Stimulated activated CD4-positive, alpha-beta T cell treated with anti-CD3 and anti-CD28 coated beads, TNF-alpha, amount 100 ng/mL, for 48 hours (primary cell): ENCODE results near the gene TFB2M.

Source experiments
- DNase-seq, 3 donors: peaks; one replicate each; pipeline ENCODE4 v3.0.0-alpha.2; 2020; ENCODE audit warnings: low read depth in 3 of 3

Gene TFB2M

DNA sequence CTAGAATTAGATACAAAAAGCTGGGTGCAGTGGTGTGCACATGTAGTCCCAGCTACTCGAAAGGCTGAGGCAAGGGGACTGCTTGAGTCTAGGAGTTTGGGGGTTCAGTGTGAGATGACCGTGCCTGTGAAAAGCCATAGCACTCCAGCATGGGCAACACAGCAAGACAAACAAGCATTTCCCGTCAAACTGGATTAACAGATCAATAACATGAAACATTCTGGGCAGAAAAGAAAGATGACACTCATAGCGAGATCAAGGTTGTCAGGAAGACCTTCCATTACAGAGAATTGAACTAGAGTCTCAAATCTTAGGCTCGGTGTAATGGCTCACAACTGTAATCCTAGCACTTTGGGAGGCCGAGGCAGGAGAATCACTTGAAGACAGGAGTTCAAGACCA is 14.0 kb downstream of the TFB2M start:
- DNase-seq: no peak

DNA sequence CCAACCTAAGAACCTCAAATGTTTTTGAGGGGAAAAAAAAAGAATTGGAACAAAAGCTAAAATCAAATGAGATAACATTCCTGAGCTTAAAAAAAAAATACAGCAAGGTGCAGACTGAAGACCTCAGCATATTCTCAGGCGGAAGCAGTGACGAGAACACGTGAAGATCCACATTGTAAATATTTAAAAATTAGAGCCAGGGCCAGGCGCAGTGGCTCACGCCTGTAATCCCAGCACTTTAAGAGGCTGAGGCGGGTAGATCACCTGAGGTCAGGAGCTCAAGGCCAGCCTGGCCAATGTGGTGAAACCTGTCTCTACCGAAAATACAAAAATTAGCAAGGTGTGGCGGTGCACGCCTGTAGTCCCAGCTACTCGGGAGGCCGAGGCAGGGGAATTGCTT is 15.7 kb downstream of the TFB2M start:
- DNase-seq: no peak

DNA sequence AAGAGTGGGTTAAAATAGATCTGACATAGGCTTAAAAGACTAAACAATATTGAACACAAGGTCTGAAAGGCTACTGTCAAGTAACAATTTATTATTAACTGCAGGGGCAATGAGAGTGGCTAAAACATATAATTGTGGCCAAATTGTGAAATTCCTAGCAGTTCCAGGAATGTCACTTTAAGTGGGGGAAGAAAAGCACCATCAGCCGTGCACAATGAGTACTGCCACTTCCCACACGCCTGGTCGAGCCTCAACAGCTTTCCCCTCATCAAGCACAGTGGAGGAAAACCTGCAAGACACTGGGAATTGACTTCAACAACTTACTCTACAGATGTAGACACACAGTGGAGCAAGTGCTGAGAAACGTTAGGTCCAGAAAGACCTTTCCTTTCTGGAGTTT is 16.4 kb downstream of the TFB2M start:
- no peak for DNase-seq

DNA sequence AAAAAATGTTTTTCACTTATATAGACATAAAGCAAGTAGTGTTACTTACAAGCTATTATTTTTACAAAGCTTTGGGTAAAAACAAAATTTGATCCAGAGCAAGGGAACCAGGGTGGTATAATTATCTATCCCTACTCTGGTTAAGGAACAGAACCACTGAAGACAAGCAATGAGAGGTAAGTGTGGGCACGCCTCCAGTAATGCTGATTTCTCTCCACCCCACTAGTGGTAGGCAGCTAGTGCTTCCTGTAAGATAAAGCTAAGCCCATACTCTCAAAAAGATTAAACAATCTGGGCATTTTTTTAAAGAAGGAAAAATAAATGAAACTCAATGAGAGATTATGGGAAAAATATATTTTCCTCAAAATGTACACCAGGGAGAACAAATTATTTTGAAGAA is 22.1 kb downstream of the TFB2M start:
- no peak for DNase-seq

DNA sequence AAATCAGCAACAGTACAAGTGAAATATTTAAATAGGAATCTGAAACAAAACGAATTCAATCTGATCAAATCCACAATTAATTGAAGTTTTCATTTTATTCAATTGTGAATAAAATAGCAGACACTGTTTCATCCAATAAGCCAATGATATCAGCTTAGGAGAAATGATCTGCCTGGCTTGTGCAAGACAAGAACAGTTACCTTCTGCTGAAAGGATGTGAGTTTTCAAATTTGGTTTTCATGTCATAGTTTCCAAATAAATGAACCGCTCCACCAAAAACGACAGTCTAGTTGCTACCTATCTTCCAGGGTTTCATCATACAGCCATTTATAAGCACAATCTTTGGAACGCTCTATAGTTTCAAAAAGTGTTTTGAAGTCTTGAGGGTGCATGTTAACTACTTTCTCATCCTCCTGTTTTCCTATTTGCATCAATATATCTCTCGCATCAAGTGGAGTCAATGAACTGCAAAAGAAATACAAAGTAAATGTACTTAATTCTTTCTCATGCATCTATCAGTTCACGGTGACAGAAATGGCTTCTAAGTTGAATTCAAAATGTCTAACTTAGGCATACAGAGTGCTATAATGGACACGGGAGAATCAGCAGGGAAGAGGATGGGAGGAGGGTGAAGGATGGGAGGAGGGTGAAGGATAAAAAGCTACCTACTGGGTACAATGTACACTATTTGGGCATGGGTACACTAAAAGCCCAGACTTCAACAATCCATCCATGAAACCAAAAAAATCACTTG is 25.1 kb downstream of the TFB2M start:
- DNase-seq: no peak

DNA sequence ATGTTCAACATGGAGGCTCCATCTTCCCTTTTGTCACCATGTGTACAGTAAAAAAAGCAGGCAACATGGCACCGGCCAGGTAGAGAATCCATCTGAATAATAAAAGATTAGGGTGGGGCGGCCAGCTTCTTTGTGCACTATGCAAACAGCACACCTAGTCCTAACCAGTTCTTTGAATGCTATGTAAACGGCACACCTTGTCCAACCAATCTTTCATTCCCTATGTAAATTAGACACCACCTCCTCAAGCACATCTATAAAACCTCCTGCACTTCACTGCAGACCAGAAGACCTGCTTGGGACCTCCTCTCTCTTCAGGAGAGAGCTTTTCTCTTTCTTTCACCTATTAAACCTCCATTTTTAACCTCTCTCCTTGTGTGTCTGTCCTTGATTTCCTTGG is 28.2 kb downstream of the TFB2M start:
- no peak for DNase-seq

DNA sequence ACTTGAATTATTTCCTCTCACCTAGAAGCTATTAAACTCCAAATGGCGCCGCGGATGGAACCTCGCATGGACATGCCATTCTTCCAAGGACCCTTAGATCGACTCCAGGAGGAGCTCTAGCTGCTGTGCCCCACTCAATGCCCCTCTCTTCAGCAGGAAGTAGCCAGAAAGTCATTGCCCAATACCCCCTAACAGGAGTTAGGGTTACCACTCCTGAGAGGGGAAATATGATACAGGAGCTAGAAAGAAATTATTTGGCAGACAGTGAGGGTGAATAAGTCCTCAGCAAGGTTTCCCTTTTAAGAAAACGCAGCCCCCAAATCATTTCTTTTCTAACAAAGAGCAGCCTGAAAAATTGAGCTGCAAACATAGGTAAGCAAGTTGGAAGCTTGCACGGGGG is 28.6 kb downstream of the TFB2M start:
- no peak for DNase-seq

DNA sequence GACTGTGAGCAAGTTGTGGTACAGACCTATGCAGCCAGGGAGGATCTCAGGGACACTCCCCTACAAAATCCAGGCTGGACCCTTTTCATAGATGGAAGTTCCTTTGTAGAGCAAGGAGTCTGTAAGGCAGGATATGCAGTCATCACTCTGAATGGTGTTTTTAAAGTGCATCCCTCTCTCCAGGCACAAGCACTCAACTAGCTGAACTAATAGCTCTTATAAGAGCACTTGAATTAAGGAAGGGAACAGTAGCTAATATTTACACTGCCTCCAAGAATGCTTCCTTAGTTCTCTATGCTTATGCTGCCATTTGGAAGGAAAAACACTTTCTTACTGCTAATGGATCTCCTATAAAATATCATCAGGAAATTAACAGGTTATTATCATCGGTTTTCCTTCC is 31.9 kb downstream of the TFB2M start:
- no peak for DNase-seq

DNA sequence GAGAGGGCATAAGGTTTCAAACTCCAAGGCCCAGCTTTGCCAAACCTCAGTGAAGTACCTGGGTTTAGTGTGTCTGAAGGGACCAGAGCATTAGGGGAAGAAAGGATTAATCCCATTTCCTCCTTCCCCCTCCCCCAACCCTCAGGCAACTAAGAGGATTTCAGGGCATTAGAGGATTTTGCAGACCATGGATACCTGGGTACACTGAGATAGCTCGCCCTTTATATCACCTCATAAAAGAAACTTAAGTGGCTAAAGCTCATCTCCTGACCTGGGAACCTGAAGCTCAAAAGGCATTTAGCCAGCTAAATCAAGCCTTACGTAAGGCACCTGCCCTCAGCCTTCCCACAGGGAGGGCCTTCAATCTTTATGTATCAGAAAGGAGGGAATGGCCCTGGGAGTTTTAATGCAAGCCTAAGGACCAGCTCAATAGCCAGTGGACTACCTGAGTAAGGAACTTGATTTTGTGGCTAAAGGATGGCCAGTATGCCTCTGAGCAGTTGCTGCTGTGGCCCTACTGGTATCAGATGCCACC is 32.6 kb downstream of the TFB2M start:
- no peak for DNase-seq

DNA sequence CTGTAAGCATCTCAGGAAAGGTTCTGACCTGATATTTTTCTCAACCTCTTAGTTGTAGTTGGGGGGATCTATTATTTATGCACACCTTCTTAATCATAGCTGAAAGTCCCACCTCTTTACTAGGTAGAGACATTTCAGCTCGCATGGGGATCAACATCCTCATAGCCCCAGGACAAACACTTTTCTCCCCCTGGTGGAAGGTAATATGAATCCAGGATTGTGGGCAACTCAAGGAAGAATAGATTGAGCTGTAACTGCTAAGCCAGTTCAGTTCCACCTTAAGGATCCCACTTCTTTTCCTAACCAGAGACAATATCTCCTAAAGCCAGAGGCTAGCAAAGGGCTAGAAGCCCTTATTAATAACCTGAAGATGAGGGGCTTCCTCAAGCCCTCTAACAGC is 33.5 kb downstream of the TFB2M start:
- no peak for DNase-seq

DNA sequence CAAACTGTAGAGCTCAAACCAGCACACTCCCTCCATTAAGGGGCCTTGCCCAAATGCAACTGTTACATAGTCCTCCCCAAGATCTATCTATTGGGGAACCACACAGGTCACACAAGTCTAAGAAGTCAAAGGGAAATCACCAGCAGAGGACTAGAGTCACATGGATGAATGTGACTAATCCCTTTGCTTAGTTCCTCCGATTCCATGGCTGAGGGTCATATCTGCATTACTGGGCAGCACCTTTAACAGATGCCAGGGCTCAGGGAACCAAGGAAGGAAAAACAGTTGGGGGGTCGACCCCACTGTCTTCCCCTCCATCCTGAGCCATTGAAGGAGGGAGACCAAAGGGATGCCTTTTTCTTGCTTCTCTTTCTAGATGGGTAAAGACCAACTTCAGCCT is 35.6 kb downstream of the TFB2M start:
- no peak for DNase-seq

DNA sequence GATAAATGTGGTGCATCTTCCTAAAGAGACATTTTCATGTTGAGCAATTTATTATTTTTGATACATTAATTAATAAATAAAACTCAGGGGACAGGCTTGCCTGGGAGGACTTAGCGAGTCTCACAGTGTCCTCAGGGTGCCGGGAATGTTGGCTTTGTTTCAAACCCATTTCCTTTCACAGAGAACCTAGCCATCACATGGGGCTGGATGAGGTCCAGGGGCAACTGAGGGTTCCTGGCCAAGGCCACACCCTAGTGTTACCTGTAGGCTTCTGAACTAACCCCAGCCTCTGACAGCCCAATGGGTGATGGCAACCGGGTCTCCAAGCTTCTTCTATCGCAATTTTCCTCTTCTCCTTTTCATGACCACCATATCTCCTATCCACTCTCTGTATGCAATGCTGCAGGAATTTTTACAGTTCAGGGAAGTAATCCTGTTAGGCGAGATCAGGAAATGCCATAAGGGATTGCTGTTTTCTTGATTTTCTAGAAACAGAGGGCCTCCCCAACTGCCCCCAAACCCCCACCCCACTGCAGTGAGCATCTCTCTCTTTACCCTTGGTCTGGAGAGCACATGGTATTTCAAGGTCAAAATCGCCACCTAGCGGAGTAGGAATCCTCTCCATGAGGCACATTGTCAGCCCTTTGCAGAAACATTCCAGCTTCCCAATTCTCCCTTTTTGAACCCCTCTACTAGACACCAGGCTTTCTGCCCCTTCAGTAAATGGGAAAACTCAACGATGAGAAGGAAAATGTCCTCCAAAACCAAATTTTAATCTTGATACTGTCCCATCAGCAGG is 36.9 kb downstream of the TFB2M start:
- no peak for DNase-seq

DNA sequence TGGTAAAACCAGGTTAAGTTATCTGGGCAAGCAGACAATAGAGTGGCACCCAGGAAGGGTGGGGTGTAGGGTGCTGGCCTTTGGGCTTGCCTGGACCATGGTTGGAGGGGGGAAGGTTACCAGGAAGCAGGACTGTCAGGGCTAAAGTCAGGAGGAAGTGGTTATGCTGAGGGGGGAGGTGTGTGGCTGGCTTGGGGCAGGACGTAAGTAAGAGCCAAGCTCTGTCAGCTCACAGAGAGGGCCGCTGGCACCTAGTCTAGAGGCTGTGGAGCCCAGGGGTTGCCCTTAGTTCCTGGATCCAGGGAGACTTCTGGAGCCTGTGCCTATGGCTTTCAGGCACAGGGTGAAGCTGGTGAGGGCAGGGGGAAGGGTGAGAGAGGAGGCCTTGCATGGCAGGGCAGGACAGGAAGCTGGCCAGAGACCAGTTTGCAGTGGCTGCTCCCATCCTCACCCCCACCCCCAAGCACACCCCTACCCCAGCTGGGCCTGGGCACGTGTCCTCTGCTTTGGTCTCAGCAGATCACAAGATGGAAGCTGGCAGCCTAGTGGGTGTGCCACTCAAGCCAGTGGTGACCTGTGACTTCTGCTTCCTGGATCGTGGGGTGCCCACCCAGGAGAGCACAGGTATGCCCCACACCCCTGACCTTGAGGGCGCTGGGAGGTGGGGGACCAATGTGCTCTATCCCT is 38.5 kb downstream of the TFB2M start:
- no peak for DNase-seq

DNA sequence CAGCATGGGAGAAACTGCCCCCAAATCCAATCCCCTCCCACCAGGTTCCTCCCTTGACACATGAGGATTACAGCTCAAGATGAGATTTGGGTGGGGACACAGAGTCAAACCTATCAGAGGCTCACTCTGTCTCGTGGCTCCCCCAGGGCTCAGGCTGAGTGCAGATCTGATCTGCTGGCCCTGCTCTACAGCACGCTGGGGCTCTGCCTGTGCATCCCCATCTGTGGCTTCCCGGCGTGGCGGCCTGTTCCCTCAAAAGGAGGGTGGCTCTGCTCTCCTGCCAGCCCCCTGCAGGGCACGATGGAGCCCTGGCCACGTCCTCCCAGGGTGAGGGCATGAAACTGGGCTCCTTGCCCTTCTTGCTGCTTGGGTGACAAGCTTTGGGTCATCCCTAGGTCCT is 39.1 kb downstream of the TFB2M start:
- DNase-seq: no peak

DNA sequence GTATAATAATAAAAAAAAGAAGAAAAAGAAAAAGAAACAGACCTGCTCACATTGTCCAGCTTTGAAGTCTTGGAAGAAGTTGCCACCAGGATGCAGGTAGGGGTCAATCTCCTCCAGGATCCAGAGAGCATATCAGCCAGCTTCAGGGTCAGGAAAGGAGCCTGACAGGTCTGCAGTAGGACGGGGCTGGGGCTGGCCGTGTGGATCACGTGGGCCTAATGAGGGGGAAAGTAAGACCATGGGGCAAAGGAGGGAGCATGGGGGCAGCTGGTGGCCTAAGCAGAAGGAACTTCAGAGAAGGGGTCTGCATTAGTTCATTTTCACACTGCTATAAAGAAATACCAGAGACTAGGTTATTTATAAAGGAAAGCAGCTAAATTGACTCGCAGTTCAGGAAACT is 39.7 kb downstream of the TFB2M start:
- DNase-seq: no peak

DNA sequence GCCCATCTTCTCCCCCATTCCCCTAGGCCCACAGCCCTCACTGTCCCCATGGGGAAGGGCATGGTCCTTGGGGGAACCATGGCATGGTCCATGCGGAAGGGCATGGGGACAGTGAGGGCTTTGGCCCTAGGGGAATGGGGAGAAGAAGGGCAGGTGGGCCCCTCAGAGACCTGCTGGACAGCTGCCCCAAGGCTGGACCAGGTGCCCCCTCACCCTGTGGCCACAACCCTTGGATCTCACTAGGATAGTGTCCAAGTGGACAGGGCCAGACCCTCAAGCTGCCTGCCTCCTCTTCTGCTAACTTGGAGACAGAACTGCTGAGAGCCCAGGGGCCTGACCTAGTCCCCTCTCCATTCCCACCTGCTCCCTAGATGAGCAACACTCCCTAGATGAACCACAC is 46.5 kb downstream of the TFB2M start:
- no peak for DNase-seq

DNA sequence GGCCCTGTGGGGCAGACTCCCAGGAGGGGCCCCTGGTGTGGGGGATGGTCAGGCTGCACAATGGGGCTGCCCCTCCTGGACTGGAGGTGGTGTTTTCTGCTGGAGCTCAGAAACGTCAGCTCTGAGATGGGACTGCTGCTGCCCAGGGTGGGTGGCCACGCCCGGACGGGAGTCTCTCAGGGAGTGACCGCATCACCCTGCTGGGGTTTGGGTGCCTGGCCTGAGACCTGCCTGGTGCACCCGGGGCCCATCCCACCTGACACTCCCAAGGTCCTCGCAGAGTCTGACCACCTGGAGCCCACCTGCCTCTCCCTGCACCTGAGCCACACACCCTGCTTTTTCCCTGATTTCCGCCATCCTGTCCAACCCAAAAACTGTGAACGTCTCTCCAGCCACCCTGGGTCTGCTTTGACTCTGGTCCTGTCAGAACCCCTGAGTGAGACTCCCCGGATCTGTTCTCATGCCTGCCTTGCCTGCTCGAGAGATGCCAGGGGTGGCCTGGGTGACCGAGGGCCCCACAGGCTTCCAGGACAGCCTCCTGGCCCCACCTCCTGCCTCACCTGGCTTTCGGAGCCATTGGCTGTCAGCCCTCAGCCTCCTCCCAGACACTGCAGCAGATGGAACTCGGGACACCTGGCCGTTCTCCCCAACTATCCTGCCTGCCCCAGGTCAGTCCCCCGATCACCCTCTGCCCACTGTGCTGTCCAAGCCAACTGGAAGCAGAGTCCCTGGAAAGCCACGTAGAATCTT is 47.4 kb downstream of the TFB2M start:
- no peak for DNase-seq

DNA sequence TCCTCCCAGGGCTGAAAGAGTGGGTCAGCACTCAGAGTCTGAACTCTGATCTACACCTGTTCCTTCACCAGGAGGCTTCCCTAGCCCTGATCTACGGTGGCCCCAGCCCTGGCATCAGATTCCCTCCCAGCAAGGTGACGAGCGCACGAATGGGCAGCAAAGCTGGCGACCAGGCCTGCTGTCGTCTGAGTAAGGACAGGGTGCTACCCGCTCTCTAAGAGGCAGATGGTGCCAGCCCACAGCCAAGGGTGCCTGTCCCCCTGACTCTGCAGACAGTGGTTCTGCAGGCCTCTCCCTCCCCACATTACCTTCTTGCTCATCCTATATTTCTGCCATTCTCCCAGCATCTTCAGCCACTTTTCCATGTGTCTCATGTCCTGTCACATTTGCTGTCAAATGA is 48.7 kb downstream of the TFB2M start:
- no peak for DNase-seq

DNA sequence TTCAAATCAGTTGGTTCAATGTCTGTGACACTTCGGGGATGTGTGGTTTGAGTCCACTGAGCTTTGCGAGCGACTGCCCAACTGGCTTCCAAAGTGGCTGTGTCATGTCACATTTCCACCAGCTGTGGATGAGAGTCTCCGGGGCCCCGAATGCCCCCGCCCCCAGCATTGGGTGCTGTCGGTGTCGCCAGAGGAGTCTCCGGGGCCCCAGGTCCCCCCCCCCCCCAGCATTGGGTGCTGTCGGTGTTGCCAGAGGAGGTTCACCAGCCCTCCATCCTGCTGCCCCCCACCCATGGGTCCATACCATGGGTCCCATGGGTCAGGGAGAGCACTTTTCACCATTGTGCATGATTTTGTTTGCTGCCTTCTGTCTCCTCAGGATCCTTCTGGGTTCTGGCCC is 49.9 kb downstream of the TFB2M start:
- no peak for DNase-seq

DNA sequence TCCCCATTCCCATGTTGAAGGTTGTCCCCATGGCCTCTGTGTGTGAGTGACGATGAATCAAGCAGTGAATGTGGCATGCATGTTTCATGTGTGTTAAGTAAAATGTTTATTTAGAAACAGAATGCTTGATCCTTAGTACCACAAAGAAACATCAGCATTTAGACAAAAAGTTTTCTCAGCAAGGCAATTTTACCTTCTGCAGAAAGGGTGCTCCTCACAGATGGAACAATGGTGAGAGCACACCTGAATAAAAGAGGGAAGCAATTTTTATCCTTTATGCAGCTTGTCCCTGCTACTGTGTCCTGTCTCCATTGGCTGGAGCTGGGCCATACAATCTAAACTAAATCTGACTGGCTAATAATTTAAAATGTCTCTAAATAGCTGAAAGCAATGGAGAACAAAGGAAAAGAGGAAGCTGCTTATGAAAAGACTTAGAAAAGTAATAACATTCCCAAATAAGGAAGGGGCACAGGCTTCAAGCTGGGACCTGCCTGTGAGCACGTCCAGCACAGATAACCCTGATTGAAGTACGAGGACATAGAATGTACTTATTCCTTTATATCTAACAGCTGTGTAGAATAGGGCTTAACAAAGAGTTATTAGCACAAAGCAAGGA is 50.6 kb downstream of the TFB2M start:
- DNase-seq: no peak

DNA sequence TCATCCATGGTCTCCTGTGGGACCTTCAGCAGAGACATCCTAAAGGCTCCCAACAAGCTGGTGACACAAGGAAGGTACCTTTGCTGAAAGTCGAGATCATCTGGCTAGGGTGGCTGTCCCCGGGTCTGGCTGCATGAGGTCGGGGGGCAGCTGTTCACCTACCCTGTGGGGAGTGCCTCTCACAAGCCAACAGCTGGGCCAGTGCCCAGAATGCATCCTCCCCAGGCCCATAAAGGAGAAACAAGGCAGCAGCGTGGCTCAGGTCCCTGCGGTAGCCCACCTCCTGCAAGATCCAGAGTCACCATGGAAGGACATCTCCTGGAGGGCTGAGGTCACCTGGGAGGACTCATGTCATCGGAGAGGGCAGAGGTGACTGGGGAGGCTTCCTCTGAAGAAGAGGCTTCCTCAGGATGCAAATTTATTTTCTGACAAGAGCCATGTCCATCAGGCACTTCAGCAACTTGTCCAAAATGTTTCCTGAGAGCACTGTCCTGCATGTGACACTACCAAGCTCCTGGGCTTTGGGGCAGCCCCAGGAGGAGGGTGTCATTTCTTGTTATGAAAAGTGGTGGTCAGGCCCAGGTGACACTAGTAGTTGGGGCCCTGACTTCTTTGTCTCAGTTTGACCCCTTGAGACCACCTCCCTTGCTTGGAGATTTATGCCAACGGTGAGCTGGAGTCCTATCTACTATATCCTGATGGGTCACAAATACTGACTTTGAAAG is 52.3 kb downstream of the TFB2M start:
- no peak for DNase-seq
